Measurements from ENCODE around the gene MYO7A.

The MYO7A gene

DNA sequence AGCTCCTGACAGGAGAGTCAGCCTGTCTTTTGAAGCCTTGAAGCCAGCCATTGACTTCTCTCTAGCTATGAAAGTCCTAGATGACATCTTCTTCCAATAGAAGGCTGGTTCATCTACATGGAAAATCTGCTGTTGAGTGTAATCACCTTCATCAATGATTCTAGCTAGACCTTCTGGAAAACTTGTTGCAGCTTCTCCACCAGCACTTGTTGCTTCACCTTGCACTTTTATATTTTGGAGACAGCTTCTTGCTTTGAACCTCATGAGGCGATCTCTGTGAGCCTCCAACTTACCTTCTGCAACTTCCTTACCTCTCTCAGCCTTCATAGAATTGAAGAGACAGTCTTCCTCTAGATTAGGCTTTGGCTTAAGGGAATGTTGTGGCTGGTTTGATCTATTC lies 58.3 kb downstream of the MYO7A start:
- no peak for DNase-seq (ENCODE audit: low spot score)

DNA sequence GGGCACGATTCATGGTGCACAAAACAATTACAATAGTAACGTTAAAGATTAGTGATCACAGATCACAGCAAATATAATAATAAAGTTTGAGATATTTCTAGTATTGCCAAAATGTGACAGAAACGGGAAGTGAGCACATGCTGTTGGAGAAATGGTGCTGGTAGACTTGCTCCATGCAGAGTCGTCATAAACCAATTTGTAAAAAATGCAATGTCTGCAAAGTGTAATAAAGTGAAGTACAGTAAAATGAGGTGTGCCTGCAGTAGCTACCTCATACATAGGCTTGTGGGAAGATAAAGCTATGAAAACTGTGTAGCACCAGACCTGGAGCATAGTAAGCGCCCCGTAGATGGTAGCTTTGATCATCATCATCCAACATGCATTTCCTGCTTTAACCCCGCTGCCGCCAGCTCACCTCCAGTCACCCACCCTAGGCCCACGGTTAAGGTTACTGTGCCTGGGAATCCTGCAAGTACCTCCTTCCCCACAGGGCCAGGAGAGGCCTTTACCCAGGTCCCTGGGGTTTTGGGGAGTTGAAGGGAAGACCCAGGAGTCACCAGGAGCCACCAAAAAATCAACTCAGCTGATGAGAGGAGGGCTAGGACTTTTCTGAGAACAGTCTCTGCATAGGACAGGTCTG lies 59.2 kb downstream of the MYO7A start:
- DNase-seq (ENCODE audit: low spot score), result no peak

DNA sequence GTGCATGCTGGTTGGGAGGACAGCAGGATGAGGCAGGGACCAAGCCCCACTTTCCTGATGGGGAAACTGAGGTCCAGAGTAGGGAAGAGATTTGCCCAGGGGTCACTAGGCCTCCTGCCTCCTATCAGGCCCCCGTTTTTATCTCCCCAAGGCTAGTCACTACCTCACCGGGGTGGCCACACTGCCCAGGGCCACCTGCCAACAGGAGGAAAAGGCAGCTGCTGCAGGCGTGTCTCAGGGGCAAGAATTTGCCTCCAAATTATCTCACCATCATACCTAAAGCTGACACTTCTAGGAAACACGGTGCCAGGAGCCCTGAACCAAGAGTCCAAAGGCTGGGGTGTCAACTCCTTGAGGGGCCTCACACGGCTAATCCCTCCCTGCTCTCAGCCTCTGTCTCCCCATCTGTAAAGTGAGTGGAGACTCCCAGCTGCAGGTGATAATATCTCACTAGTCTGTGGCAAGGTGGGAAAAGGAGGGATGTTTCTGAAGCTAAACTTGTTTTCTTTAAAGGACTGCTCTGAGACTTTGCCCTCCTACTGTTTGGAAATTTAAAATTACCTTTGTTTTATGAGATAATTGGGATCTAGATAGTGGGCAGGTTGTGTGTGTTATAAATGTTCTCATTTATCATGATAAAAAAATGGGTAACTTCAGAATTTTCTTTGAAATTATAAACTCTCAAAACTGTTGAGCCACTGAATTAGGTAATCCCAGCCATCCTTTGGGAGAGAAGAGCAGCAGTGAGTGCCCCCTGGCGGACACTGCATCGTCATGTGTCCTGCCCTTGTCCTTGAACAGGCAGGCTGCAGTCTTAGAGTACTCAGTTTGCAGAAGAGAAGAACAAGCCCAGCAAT lies 60.0 kb downstream of the MYO7A start:
- DNase-seq (ENCODE audit: low spot score), result peak; percentile 70

DNA sequence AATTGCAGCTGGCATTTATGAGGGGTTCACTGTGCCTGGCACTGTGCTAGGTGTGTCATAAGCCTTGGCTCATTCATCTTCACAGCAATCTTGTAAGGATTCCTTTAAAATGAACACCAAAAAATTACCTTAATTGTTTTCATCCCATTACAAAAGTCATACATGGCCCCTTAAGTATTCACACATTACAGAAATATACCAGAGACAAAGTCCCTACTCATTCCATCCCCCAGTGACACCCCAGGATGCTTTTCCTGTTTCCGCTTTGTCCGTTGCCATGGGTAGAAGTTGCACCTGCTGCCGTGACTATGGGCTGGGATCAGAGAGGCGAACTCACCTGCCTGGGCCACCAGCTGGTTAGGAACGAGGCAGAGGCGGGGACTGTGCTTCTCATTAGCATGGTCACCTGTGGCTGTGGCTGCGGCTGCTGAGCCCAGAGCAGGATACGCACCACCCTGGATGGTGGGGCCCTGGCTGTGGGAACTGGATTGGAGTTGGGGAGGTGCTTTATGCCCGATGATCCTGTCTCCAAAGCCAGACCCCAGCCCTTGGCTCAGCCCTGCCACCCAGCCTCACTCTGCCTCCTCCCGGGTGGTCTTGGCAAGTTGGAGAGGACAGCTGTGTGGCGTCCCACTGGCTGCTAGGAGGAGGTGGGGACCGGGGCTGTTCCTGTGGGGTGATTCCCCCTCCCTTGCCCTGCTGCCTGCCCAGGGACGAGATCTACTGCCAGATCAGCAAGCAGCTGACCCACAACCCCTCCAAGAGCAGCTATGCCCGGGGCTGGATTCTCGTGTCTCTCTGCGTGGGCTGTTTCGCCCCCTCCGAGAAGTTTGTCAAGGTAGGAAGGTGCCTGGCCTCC lies 60.8 kb downstream of the MYO7A start:
- DNase-seq (ENCODE audit: low spot score), result no peak

DNA sequence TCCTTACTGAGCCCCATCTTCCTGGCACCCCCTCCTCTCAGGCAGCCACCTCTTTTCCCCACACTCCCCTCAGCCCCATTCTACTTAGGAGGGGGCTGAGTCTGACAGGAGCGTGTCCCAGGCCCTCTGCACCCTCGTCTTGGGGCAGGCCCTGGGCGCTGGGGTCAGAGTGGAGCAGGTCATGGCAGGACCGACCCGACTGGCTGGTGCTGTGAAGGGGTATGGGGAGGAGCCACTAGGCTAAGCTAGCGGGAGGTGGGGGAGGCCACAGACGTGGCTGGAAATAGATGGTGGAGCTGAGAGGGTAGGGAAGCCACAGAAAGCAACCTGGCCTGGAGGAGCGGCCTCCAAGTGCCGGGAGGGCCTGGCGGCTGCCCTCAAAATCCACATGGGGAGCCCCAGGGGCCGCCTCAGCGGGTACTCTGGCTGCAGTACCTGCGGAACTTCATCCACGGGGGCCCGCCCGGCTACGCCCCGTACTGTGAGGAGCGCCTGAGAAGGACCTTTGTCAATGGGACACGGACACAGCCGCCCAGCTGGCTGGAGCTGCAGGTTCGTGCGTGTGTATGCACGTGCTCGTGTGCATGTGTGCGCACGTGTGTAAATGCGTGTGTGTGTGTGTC lies 61.7 kb downstream of the MYO7A start:
- no peak for DNase-seq (ENCODE audit: low spot score)

DNA sequence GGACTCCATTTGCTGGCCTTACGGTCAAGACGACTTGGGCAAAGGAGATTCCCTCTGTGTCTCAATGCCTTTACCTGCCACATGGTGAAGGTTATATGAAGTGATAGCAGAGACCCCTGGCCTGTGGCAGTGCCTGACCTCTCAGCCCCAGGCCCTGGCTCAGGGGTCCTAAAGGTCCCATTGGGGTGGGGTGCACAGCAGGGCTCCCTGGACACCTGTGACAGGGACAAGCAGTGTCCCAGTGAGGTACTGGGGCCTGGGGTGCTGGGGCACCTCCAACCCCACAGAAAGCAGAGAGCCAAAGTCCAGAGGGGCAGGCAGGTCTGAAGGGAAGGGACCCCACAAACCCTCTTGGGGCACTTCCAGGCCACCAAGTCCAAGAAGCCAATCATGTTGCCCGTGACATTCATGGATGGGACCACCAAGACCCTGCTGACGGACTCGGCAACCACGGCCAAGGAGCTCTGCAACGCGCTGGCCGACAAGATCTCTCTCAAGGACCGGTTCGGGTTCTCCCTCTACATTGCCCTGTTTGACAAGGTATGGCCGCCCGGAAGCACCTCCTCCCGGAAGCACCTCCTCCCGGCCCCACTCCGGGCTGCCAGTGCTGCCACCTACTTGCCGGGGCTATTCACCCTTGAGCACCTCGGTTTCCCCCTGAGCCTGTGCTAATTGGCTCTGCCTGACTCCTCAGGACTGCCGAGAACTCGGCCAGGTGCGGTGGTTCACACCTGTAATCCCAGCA lies 62.5 kb downstream of the MYO7A start:
- DNase-seq (ENCODE audit: low spot score), result no peak

DNA sequence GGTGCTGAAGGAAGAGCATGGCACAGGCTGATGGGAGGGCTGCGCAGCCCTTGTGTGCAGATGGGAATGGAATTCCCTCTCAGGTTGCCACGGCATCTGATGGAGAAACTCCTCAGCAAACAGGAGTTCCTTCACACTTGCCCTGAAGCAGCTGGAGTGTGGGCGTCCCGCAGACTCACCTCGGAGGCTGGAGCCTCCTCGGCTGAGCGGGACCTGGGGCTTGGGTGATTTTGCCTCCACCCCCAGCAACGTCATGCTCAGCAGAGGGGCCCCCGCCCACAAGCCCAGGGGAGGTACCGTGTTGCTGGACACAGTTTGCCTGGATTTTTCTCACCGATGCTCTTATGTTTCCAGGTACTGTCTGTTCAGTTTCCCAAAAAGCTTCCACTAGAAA lies 63.4 kb downstream of the MYO7A start:
- DNase-seq (ENCODE audit: low spot score), result no peak

DNA sequence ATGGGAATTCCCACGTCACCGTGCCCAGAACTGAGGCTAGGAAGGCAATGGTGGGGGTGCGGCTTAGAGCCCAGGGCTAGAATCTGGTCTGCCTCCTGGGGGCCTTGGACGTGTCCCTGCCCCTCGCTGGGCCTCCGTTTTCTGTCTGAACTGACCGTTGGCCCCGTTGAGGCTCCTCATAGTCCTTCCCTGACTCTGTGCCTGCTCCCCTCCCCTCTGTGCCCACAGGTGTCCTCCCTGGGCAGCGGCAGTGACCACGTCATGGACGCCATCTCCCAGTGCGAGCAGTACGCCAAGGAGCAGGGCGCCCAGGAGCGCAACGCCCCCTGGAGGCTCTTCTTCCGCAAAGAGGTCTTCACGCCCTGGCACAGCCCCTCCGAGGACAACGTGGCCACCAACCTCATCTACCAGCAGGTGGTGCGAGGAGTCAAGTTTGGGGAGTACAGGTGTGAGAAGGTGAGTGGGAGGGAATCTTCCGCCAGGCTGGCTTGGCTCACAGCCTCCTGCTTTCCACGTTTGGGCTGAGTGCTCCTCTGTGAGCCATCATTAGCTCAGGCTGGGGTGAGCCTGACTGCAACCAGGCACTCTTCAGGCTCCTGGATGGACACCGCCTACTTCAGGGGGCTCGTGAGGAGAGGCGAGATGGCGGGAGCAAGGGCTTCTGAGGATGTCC lies 63.9 kb downstream of the MYO7A start:
- DNase-seq (ENCODE audit: low spot score), result no peak

DNA sequence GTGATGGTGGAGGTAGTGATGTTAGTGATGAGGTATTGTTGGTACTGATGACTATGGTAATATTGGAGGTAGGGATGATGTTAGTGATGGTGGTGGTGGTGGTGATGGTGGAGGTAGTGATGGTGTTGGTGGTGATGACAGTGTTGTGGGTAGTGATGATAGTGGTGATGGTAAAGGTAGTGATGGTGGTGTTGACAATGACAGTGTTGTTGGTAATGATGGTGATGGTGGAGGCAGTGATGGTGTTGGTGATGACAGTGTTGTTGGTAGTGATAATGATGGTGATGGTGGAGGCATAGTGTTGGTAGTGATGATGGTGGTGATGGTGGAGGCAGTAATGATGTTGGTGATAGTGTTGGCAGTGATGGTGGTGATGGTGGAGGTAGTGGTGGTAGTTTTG lies 65.1 kb downstream of the MYO7A start:
- DNase-seq (ENCODE audit: low spot score), result no peak

DNA sequence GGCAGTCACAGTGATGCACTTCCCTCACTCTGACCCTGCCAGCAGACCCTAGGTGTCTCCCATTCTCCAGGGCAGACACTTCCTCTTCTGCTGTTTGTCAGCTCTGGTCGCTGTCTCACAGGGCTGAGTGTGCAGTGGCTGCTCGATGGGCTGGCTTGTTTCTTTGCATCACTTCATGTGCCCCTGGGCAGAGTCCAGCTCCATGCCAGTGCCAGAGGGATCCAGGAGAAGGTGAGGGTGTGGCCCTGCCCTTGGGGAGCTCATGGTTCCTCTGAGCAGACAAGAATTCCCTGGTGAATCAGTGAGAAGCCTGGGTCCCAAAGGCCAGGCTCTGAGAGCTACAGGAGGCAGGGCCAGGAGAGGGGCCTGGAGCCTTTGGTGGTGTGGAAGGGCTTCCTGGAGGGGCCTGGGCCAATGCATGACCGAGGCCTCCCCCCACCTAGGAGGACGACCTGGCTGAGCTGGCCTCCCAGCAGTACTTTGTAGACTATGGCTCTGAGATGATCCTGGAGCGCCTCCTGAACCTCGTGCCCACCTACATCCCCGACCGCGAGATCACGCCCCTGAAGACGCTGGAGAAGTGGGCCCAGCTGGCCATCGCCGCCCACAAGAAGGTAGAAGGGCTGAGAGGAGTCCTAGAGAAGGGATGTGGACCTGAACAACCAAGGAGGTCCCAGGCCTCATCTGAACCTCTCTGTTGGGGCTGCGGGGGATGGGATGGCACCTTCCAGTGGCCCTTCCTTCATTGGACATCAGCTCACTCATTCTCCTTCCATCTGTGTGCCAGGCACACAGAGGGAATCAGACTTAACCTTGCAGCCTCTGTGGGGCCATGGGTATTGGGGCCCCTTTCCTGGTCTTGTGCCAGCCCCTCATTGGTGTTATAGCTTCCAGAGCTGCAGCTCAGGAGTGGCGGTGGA lies 66.1 kb downstream of the MYO7A start:
- no peak for DNase-seq (ENCODE audit: low spot score)

DNA sequence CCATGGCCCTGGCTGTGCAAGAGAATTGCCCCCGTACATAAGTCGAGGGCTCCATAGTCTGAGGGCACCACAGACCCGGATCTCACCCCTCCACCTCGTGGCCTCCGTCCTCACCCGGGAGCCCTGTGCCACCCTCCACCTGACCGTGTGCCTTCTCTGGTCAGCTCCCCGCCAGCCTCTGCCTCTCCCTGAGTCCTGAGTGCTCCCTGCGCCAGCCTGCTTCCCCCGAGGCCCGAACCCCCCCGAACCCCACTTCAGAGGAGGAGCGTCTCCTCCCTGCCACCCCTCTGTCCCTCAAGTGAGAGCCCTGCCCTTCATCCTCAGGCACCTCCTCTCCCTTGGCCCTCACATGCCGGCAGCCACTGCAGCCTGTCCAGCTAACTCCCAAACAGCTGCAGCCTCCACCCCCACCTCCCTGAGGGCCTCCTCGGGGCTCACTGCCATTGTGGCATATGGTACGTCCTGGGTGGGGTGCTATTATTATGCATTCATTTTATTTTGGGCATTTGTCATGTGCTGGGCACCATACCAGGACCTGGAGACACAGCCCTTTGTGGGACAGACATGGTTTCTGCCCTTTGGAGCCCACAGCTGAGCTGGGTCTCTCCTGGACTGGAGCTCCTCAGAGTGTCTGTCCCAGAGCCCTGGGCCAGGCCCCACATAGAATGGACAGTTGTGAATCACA lies 67.2 kb downstream of the MYO7A start:
- DNase-seq (ENCODE audit: low spot score), result no peak

DNA sequence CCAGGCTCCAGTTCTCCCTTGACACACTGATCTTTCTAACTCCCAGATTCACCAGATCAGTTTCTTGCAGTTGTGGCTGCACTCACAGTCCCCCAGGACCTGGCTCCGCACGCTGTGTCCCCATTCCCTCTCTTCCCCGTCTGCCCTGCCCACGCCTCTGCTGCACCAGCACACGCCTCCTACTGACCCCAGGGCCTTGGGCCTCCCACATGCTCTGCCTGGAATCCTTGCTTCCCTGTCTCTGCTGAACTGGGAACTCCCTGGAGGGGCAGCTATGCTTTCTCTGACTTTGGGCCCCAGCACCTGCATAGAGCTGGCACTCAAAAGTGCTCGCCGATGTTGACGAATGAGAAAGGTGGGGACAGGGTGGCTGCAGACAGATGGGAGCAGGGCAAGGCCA lies 68.9 kb downstream of the MYO7A start:
- no peak for DNase-seq (ENCODE audit: low spot score)

DNA sequence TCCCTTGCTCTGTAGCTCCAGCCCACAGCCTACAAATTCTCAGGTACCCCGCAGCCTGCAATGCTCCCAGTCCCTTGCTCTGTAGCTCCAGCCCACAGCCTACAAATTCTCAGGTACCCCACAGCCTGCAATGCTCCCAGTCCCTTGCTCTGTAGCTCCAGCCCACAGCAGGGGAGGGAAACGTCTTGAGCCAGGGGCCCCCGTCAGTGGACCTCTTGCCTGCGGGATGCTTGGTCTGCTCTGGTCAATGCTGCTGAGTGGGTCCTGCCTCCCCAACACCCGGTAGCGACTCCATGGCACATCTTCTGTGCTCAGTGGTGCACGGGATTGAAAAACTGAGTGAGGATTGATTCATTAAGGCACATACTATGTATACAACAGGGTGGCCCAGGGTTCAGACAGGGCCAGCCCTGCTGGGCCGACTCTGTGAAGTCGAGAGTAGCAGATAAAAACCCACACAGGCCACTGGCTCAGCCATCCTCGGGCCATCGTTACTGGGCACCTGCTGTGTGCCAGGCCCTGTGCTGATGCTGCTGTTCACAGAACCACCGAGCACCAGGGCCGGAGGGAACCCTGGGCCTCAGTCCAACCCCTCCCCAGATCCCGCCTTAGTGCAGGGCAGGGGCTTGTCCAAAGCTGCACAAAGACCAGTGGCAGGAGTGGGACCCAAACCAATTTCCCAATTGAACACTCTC lies 69.7 kb downstream of the MYO7A start:
- no peak for DNase-seq (ENCODE audit: low spot score)

DNA sequence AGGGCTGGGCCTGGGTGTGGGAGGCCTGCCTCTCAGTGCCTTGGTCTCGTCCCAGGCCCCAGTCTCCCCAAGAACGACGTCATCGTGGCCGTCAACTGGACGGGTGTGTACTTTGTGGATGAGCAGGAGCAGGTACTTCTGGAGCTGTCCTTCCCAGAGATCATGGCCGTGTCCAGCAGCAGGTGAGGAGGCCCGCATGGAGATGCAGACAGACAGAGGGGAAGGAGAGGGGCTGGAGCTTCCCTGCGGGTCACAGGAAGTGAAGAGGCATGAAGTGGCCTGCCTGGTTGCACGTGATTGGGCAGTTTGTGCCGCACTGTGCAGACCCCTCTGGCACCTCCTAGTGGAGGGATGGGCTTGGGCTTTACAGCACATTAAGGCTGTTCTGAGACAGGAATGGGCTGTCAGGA lies 70.4 kb downstream of the MYO7A start:
- DNase-seq (ENCODE audit: low spot score), result no peak

DNA sequence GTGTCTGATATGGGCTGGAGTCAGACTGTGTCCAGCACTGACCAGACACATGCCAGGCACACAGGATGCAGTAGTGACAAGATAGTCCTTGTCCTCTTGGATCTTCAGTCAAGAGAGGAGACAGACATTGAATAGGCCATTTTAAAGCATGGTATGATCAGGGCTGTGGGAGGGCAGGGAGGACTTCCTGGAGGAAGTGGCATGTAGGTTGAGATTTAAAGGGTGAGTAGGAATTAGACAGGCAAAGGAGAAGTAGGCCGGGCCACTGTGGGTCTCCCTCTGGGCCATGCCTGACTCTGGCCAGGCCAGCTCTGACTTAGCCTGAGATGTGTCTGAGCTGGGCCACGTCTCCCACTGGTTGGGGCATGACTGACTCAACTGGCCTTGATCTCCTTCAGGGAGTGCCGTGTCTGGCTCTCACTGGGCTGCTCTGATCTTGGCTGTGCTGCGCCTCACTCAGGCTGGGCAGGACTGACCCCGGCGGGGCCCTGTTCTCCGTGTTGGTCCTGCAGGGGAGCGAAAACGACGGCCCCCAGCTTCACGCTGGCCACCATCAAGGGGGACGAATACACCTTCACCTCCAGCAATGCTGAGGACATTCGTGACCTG lies 71.2 kb downstream of the MYO7A start:
- no peak for DNase-seq (ENCODE audit: low spot score)

DNA sequence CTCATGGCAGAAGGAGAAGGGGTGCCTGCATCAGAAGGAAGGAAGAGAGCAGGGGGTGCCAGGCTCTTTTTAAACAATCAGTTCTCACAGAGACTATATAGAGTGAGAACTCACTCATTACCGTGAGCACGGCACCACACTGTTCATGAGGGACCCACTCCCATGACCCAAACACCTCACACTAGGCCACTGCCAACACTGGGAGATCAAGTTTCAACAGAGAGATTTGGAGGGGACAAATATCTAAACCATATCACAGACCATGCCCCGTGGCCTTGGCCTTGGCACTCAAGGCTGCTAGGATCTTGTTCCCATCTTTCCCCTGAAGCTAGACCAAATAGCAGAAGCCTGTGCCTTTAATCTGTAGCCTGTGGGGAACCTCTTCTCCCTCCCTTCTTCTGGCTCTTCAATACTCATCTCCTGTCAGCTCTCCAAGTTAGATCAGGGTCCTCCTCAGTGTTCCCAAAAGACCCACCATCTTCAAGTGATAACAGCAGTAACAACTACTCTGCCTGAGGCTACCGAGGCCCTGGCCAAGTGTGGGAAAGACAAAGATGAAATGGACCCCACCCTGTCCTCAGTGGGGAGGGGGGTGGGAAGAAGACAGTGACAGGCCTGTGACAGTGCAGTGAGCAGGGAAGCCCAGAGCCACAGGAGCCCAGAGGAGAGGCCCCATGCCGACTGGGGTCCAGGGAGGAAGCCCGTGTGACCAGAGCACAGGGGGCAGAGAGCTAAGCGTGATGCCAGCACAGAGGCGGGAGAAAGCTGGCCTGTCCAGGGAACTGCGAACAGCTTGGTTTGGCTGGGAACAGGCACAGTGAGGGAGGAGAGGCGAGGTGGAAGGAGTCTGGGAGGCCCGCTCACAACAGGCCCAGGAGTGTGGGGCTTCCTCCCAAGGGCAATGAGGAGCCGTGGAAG lies 72.6 kb downstream of the MYO7A start:
- DNase-seq (ENCODE audit: low spot score), result no peak

DNA sequence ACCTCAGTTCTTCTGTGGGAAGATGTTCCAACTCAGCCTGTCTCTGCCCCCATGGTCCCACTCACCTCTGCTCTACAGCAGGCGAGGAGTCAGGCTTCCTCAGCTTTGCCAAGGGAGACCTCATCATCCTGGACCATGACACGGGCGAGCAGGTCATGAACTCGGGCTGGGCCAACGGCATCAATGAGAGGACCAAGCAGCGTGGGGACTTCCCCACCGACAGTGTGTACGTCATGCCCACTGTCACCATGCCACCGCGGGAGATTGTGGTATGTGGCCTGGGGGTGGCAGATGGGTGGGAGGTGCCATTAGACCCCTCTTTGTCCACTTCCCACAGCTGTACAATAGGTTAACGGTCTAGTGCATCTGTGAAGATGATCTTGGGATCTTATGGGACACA lies 73.3 kb downstream of the MYO7A start:
- no peak for DNase-seq (ENCODE audit: low spot score)
